HEK293T (cell line): ENCODE measurements around the gene MEOX1.
"Not testable (repeated sequence)": the region's sequence is repeated elsewhere in the genome, so short reads cannot be mapped to it uniquely, and the experiment has no call there.

ENCODE experiments used
- FOXK2 ChIP-seq: fragments of 450-650 bp; IDR thresholded peaks from 2 replicates; pipeline ENCODE4 v1.6.1; 2016; ENCODE audit warnings: mild to moderate bottlenecking
- SP1 ChIP-seq: fragments of 450-650 bp; IDR thresholded peaks from 2 replicates; pipeline ENCODE4 v1.6.1; 2017
- SUZ12 ChIP-seq: fragments of 450-650 bp; IDR thresholded peaks from 2 replicates; pipeline ENCODE4 v1.6.1; 2016; ENCODE audit warnings: mild to moderate bottlenecking

DNA sequence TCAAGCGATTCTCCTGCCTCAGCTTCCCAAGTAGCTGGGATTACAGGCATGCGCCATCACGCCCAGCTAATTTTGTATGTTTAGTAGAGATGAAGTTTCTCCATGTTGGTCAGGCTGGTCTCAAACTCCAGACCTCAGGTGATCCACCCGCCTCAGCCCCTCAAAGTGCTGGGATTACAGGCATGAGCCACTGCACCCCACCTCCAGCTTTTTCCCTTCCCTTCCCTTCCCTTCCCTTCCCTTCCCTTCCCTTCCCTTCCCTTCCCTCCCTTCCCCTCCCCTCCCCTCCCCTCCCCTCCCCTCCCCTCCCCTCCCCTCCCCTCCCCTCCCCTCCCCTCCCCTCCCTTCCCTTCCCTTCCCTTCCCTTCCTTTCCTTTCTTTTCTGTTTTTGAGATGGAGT is 59.2 kb downstream of the MEOX1 start:
- TF ChIP-seq FOXK2, SP1, SUZ12: not testable (repeated sequence)
